Measurements from ENCODE around the gene TUBAL3.

DNA sequence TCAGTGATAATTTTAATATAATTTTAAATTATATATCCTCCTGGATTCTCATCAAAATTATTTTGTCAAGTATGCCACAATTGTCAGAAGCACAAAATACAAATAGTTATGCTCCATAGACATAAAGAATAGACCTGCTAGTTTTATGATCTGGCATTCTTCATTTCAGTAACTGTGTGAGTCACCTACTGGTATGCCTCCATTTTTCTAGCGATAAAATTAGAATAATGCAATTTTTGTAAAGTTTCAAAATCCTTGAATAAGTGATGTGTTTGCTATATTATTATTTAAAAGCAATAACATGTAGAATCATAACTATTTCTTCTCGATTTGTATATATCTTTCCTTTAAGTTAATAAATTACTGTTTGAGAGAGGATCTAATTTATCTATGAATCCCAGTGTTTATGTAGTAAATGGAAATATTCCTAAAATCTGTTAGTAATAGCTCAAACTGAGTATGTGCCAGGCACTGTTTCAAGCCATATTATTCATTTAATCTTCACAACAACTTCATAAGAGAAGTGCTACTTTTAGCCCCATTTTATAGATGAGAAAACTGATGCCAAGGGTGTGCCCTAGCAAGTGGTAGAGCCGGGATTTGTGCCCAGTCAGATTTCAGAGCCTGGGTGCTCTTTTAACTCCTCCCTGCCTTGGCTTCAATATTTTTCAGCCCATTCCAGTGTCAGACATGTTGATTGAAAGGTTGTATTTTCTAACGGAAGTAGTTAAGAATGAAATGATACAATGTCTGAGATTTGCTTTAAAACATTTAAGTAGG, 46.2 kb upstream of the TUBAL3 start:
- TF ChIP-seq, protein P1, sequence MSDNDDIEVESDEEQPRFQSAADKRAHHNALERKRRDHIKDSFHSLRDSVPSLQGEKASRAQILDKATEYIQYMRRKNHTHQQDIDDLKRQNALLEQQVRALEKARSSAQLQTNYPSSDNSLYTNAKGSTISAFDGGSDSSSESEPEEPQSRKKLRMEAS (IDR thresholded peaks at IDR 0.05; ENCODE audit: low read depth) = no peak
- TF ChIP-seq, protein P2, sequence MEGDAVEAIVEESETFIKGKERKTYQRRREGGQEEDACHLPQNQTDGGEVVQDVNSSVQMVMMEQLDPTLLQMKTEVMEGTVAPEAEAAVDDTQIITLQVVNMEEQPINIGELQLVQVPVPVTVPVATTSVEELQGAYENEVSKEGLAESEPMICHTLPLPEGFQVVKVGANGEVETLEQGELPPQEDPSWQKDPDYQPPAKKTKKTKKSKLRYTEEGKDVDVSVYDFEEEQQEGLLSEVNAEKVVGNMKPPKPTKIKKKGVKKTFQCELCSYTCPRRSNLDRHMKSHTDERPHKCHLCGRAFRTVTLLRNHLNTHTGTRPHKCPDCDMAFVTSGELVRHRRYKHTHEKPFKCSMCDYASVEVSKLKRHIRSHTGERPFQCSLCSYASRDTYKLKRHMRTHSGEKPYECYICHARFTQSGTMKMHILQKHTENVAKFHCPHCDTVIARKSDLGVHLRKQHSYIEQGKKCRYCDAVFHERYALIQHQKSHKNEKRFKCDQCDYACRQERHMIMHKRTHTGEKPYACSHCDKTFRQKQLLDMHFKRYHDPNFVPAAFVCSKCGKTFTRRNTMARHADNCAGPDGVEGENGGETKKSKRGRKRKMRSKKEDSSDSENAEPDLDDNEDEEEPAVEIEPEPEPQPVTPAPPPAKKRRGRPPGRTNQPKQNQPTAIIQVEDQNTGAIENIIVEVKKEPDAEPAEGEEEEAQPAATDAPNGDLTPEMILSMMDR (IDR thresholded peaks at IDR 0.05) = no peak
- TF ChIP-seq GATA2 (CRISPR knock-in tag; IDR thresholded peaks at IDR 0.05) = no peak
- TF ChIP-seq CHD2 (IDR thresholded peaks at IDR 0.05; ENCODE audit: low read length, partially characterized antibody) = no peak

All from SK-N-SH (cell line).